Fibroblast of peridontal ligament (primary cell): Measurements from ENCODE around the gene LRP1.

ENCODE experiments used
- DNase-seq: peaks from one replicate; pipeline ENCODE4 v3.0.0-alpha.2; 2010; ENCODE audit errors: extremely low read depth

The LRP1 gene

DNA sequence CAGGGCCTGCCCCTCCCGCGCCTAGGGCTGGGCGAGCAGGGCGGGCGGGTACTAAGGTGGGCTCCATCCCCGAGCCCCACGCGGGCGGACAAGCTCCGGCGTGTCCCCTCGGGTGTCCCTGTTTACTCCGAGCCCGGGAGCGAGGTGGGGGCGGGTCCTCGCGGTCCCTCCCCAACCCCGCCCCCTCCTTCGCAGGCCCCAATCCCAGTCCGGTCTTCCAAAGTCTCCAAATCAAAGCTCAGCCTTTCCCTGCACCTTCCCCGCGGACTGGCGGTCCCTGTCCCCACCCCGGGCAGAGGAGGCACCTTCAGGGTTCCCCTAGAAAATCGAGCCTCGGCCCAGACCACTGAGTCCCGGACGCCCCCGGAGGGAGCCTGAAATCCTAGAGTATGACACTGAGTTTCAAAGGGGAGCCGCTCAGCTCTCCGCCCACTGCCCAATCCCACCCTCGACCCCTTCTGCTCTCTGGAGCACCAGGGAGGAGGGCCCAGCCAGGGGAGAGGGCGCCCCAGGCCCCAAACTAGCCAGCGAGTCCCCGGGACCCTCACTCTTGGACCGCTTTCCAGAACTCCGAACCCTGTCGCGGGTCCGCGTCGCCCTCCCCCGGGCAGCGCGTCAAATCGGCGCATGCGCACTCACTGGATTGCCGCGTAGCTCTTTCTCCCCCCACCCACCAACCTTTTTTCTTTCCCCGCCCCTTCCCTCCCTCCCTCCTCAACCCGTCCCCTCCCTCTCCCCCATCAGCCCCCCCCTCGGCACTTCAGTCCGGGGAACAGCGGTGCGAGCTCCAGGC is at the start of gene LRP1:
TSS of gene LRP1 (plus strand) at position 758 of the 793 bp plus-strand sequence. CDS start 482 bp downstream, outside the sequence.
- peak; percentile 90 for DNase-seq

DNA sequence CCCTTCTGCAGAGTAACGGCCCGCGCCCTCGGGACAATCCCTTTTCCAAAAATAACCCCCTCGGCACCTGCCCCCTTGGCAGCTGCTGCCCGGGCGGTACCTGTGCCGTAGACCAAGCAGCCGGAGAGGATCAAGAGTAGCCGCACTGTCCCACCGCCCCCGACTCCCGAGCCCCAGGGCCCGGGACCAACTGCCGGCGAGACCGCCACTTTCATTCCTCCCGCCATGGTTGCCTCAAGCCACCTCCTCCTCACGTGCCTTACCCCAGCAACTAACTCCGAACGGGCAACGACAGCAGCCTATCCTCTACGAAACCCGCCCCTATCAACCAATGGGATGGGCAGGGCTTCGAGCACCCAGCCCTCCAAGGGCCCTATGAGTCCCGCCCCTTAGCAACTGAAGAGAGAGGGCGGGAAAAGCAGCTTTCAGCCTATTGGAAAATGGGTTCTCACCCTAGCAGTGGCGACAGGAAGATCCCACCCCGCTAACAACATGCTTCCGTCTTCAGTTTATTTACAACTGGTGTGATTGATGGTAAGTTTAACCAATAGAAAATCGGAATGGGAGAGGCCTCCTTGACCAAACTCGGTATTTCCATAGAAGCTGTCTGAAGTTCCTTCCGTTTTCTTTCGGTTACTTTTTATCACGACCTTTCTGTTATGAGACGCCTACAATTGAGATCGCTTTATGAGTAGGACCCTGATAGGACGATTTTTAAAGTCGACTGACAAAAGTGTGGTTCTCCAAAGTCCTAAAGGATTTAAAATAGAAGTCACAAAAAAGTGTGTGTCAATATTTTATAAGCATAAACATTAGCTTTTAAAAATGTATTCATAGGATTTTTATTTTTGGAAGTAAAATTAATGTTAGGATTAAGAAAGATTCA is 49.5 kb upstream of the LRP1 start, which contains the start of gene NEMP1:
TSS of gene NEMP1 (minus strand) at position 273 of the 886 bp plus-strand sequence. CDS start at position 227, 46 bp downstream.
- peak; percentile 100 for DNase-seq

DNA sequence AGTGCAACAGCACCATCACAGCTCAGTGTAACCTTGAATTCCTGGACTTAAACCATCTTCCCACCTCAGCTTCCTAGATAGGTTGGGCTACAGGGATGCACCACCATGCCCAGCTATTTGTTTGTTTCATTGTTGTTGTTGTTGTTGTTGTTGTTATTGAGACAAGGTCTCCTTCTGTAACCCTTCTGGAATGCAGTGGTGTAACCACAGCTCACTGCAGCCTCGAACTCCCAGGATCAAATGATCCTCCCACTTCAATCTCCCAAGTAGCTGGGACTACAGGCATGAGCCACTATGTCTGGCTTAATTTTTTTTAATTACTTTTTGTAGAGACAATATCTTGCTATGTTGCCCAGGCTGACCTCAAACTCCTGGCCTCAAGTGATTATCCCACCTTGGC is 48.5 kb upstream of the LRP1 start:
- DNase-seq: no peak

DNA sequence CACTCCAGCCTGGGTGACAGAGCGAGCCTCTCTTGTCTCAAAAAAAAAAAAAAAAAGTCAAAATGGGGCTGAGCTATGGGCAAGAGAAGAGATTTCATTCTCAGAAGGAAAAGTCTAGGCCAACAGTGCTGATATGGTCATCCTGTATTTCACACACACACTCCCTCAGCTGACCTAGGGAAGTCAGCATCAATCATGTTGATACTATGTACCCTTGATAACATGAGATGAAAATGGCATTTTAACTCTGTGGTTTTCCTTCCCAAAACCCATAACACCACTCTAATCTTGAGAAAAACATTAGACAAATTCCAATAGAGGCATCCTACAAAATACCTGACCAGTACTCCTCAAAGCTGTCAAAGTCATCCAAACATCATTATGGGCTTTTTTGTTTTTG is 47.4 kb upstream of the LRP1 start:
- DNase-seq: no peak

DNA sequence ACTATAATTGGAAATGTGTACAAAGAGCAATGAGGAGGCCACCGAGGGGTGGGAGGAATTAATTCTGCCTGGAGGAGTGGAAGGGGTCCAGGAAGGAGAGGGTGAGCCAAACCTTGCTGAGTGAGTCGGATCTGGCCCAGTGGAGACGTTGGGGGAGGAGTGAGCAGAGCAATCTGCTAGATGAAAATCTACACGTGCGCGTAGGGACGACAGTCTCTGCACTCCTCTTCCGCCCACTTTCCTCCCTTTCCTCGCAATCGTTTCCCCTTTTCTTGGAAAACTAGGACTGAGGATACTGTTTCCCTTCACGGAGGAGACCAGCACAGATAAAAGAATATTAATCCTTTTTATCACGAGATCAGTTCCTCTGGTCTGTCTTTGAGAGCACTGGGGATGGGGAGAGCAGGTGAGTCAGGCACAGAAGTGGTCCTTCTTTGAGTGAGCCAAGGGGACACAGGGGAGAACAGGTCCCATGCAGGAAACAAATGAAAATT is 42.2 kb upstream of the LRP1 start:
- peak; percentile 74 for DNase-seq

DNA sequence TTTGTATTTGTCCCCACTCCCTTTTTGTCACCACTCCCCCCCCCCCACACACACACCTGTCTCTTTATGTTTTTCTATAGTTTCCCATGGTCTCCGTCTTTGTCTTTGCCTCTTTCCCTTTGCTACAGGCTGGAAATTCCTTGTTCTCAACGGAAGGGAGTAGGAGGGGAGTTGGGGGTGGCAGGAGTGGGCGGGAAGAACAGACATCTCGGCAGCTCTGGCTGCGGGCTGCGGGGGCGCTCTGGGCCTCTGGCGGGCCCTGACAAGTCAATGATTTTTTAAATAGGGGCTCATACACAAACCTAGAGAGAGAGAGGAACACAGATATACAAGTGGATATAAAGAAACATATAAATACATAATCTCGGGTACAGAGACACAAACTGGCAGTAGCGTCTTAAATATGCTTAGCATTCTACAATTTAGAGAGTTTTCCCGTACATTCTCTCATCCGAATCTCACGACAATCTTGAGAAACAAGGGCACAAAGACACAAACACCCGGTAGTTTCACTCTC is 41.7 kb upstream of the LRP1 start:
- peak; percentile 72 for DNase-seq

DNA sequence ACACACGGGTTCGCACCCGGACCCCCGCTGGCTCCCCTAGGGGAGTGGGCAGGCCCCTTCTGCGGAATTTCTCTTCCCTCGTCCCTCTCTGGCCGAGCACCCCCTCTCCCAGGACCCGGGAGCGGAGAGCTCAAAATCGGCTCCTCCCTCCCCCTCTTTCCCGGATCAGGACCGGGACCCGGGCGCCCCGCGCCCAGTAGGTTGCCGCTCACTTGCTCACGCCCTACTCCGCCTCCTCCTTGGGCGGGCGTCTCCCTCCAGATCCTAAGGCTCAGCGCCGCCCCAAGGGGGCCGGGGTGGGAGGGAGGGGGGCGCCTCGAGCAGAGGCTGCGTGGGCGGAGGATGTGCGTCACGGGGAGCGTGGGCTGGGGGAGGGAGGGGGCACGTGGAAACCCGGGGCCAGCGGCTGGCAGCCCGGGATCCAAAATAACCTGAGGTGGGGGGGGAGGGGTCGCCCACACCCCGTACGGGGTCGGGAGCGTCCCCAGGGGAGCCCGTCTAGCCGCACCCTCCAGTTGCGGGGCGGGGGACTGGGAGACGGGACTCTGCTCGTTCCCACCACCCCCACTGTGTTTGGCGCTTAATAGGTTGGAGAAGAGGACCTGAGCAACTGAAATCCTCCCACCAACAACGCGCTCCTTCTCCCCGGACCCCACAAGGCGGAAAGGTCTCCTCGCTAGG is 41.1 kb upstream of the LRP1 start:
- DNase-seq: peak; percentile 84

DNA sequence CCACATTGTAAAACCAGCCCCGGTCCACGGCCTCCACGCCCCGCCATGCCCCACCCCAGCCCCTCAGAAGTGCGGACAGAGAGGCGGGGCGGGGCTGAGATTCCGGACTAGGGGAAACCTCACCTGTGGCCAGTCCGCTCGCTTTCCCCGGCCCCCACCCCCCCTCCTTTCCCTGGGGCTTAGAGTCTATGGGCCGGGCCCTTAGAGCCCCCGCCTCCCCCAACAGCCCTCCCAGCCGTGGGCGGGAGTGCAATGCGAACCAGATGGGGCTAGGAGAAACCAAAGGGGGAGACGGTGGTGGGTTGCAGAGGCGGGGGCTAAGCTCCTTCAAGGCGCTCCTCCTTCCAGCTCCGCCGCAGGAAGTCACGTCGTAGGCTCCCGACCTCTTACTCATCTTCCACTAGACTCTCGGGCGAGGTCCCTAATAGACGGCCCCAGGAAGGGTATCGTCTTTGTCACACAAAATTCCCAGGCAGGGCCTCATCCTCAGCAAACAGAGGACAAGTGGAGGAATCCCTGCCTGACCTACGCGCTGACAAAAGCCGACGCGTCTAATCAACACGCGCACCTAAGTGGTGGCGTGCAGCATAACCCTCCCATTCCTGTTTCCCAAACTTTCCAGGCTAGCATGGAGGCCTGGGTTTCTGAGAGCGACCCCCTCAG is 40.5 kb upstream of the LRP1 start:
- DNase-seq: peak; percentile 93

DNA sequence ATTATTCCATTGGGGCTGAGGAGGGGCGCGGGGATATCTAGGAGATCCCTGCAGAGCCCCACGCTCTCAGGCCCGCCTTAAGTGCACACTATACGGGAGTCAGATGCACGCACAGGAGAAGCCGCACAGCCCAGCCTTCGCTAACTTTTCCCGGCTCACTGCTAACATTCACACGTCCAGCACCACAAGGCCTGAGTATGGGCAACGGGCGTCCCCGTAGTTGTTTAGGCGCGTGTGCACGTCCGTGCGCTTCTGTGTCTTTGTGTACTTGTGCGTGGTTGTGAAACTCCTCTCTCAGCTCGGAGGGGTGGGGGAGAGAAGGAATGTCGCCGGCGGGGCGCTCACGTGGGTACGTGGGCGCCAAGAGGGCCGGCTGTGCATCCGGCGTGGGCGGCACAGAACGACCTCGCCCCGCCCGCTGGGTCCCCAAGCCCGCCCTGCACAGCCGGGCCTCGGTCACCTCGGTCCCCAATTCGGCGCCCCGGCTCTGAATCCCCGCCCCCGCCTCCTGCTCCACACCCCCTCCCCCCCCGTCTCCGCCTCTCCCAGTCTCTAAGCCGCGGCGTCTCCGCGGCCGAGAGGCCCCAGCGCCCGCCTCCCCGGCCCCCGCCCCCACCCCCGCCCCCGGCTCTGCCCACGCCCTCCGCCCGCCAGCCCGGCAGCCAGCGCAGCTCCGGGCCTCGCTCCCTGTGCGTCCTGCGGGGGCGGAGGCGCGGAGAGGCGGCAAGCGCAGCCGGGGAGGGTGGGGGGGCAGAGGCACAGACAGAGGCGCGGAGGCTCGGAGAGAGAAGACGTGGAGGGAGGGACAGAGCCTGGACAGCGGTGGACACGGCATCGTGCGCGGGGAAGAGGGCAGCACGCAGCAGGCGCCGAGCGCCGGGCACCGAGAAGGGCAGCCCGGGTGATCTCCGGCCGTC is 39.7 kb upstream of the LRP1 start, which contains the start of gene NAB2:
TSS of gene NAB2 (plus strand) at position 761 of the 917 bp plus-strand sequence. CDS start 158 bp downstream, outside the sequence.
- DNase-seq: peak; percentile 94

DNA sequence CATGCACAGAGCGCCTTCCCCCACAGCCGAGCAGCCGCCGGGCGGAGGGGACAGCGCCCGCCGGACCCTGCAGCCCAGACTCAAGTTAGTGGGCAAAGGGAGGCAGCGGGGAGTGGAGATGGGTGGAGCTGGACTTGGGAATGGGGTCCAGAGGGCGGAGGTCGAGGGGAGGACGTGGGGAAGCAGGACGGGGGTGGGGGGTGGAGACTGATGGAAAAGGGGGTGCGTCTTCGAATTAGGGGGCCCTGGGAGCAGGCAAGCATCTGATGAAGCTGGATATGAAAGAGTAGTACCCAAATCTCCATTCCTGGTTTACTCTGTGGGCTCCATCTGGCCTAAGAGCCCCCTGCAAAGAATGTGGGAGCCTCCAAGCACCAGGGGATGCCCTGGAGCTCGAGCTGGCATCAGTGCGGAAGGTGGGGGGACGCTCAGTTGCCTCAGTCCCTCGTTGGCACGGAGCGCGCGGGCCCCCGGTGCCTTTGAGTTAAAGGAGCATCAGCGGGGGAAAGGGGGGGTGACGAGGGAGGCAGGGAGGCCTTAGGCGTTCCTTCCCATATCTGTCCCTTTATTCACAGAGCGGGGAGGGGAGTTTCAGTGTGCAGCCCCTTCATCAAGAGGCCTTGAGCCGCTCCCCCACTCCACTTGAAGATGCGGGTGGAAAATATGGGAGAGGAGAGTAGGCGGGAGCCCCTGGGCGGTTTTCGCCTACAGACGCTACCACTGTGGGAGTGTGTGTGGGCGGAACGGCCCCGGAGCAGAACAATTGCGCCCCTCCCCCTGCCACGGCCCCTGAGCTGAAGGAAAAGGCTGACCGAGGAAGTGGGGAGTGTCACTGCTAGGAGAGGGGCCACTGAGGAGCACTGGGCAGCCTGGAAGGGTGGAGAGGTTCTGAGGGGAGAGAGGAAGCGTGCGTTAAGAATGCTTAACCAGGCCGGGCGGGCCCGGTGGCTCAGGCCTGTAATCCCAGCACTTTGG is 38.7 kb upstream of the LRP1 start:
- peak; percentile 52 for DNase-seq

DNA sequence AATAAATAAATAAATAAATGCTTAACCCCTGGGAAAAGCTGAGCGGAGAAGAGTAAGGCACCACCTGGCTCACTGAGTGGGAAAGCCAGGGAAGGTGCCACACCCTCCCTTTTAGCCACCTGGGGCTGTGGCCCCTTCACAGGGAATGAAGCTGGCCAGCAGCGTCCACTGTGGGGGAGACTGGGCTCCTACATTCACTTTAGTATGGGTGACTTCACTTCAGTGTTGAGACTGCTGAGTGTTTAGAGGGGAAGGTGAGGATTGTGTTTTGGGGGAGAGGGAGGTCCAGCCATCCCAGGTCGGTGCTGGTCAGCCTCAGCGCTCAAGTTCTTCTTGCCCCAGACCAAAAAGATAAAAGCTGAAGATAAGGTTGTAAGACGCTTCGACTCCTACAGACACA is 37.8 kb upstream of the LRP1 start:
- no peak for DNase-seq

DNA sequence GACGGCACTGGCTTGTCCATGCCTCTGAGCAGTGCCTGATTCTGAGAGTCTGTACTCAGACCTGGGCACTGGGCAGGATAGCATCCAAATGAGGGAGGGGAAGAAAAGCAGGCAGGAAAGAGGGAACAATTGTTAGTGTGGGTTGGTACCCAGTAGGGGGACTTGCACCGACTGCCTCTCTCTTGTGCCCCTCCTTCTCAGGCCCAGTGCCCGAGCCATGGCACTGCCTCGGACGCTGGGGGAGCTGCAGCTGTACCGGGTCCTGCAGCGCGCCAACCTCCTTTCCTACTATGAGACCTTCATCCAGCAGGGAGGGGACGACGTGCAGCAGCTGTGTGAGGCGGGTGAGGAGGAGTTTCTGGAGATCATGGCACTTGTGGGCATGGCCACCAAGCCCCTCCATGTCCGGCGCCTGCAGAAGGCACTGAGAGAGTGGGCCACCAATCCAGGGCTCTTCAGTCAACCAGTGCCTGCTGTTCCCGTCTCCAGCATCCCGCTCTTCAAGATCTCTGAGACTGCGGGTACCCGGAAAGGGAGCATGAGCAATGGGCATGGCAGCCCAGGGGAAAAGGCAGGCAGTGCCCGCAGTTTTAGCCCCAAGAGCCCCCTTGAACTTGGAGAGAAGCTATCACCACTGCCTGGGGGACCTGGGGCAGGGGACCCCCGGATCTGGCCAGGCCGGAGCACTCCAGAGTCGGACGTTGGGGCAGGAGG is 37.2 kb upstream of the LRP1 start:
- DNase-seq: peak; percentile 55

DNA sequence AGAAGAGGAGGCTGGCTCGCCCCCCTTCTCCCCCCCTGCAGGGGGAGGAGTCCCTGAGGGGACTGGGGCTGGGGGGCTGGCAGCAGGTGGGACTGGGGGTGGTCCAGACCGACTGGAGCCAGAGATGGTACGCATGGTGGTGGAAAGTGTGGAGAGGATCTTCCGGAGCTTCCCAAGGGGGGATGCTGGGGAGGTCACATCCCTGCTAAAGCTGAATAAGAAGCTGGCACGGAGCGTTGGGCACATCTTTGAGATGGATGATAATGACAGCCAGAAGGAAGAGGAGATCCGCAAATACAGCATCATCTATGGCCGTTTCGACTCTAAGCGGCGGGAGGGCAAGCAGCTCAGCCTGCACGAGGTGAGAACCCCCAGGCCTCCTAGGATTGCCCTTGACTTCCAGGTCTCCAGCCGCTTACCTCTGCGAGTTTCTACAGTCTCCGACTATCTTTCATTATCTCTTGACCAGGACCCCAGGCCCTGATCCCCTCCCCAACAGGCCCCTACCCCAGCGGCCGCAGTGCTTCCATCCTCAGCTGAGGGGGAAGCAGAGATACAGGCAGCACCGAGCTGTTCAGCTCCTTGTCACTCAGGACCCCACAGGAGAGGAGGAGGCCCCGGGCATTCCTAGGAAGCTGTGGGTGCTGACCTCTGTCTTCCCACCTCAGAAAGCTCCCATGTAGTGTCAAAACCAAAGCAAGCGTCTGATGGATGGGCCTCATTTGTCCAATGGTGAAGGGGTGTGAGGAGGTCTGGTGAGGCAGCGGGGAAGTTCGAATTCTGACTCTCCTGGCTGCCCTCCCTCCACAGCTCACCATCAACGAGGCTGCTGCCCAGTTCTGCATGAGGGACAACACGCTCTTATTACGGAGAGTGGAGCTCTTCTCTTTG is 36.4 kb upstream of the LRP1 start:
- DNase-seq: no peak

DNA sequence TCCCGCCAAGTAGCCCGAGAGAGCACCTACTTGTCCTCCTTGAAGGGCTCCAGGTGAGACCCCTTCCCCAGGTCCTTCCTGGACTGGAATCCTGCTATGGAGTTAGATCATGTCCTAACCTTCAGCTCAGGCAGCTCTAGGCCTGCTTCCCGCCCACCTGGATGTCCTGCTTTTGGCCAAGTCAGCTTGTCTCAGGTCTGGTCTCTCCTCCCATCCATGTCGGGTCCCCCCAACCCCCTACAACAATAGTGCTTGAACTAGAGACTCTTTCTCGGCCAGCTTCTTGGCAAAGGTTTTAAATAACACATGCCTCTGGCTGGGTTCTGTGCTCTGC is 35.8 kb upstream of the LRP1 start:
- DNase-seq: no peak

DNA sequence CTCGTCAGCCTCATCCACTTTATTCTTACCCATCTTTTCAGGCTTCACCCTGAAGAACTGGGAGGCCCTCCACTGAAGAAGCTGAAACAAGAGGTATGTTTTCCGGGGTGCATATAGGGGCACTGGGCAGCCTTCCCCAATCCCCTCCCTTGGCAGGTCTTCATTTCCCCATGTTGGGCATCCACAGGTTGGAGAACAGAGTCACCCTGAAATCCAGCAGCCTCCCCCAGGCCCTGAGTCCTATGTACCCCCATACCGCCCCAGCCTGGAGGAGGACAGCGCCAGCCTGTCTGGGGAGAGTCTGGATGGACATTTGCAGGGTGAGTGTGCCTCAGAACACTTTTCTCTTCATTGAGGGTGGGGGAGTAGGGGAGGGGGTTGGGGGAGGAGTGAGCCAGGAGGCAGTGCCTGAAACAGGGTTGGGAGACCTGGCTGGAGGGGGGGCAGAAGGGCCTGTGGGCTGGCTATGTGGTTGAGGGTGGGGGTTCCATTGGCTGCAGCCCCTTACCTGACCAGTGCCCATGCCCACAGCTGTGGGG is 35.3 kb upstream of the LRP1 start:
- DNase-seq: no peak

DNA sequence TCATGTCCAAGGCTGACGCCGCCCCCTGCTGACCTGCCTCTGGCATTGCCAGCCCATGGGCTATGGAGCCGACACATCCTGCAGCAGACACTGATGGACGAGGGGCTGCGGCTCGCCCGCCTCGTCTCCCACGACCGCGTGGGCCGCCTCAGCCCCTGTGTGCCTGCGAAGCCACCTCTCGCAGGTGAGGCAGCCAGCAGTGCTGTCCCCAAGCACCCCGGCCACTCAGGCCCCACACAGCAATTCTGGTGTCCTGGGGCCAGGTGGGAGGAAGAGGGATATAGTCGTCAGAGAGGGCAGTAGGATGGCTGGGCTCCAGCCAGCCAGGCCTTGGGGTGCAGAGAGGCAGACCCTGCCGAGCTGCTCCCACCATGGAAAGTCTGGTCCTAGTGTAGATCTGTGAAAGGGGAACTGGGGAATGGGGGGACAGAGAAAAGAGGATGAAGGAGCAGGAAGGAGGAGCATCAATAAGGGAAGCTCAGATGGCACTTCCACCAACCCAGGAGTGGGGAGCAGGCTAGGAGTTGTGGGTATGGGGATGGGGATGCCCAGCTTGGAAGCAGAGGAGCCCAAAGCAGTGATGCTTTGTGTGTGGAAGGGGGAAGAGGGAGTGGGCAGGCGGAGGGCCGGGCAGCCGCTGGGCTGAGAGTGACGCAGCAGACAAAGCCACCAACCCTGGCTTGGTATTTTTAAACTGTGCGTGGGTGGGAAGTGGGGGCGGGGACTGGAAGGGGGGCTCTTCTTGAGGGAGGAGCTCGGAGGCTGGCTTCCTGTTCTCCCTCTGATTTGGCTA is 34.7 kb upstream of the LRP1 start:
- DNase-seq: peak; percentile 84
